Muscle layer of colon (tissue), 2 donors: Measurements from ENCODE around the gene KATNBL1.
A peak's percentile ranks its signal among the peaks of the same experiment; 100 is the strongest.
"Not testable (repeated sequence)": the region's sequence is repeated elsewhere in the genome, so short reads cannot be mapped to it uniquely, and the experiment has no call there.

ENCODE experiments used
- H3K27ac ChIP-seq: one replicate; pipeline ENCODE4 v1.7.0; 2013; ENCODE audit warnings: low read depth, mild to moderate bottlenecking, low read length, moderate library complexity
- H3K27me3 ChIP-seq, 2 donors: one replicate each; pipeline ENCODE4 v1.7.0; 2013; ENCODE audit warnings: low read length in 2 of 2, mild to moderate bottlenecking in 2 of 2; ENCODE audit not compliant: insufficient read depth in 2 of 2, control insufficient read depth in 1 of 2
- H3K36me3 ChIP-seq: one replicate; pipeline ENCODE4 v1.7.0; 2013; ENCODE audit warnings: mild to moderate bottlenecking, low read length; ENCODE audit not compliant: insufficient read depth
- H3K4me1 ChIP-seq: one replicate; pipeline ENCODE4 v1.7.0; 2013; ENCODE audit warnings: mild to moderate bottlenecking, low read length; ENCODE audit not compliant: insufficient read depth
- H3K4me3 ChIP-seq, 2 donors: one replicate each; pipeline ENCODE4 v1.7.0; 2013; ENCODE audit warnings: low read length in 2 of 2, low read depth in 1 of 2, mild to moderate bottlenecking in 1 of 2, moderate library complexity in 1 of 2
- H3K9ac ChIP-seq: one replicate; pipeline ENCODE4 v1.7.0; 2013; ENCODE audit warnings: low read length
- H3K9me3 ChIP-seq: one replicate; pipeline ENCODE4 v1.7.0; 2013; ENCODE audit warnings: mild to moderate bottlenecking, low read length
- donor health status: abdominal sarcoma.
- donor health status: Adenocarcinoma of cecum.

KATNBL1 gene

GRCh38 chr15:34239151-34239808 is 29.4 kb upstream of the KATNBL1 start:
- Histone ChIP-seq H3K9me3 (no peaks in the 10 kb centered on the region), H3K4me1 (no peaks in the 10 kb centered on the region), H3K27me3 (no peaks in the 10 kb centered on the region), H3K27ac (no peak overlapping the region), H3K36me3 (peaks cover 66% of the 10 kb centered on the region), H3K9ac (no peak overlapping the region), H3K4me3 (no peak overlapping the region)

DNA sequence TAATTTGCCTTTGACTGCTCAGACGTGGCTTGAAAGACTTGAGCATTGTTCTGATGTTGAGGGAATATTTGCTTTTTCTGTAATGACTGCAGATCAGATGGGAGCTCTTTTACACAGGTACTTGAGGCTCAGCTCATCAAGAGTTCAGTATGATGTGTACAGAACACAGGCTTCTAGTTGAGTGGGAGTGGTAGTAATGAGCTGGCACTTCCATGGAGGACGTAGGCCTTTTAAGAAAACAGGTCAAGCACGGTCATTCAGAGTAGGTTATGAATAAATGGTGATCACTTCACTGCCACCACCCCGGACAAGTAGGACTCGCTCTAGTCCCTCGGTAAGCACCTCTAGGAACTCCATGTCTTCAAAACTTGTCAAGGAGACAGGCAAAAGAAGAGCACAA is 23.7 kb upstream of the KATNBL1 start:
- Histone ChIP-seq H3K27ac (no peak overlapping the region), H3K9me3 (no peaks in the 10 kb centered on the region), H3K4me3 (no peak overlapping the region), H3K36me3 (peaks cover 64% of the 10 kb centered on the region), H3K4me1 (no peaks in the 10 kb centered on the region), H3K27me3 (no peaks in the 10 kb centered on the region), H3K9ac (no peak overlapping the region)

GRCh38 chr15:34223904-34224596 is 14.2 kb upstream of the KATNBL1 start:
- H3K27ac ChIP-seq: peak overlapping the region; percentile 95
- H3K9ac ChIP-seq: peak overlapping the region; percentile 92
- no peaks in the 10 kb centered on the region for H3K27me3 ChIP-seq
- H3K4me1 ChIP-seq: peaks cover 7% of the 10 kb centered on the region
- peaks cover 4% of the 10 kb centered on the region for H3K36me3 ChIP-seq
- H3K4me3 ChIP-seq: peak overlapping the region; percentile 93 to 96
- H3K9me3 ChIP-seq: no peaks in the 10 kb centered on the region

DNA sequence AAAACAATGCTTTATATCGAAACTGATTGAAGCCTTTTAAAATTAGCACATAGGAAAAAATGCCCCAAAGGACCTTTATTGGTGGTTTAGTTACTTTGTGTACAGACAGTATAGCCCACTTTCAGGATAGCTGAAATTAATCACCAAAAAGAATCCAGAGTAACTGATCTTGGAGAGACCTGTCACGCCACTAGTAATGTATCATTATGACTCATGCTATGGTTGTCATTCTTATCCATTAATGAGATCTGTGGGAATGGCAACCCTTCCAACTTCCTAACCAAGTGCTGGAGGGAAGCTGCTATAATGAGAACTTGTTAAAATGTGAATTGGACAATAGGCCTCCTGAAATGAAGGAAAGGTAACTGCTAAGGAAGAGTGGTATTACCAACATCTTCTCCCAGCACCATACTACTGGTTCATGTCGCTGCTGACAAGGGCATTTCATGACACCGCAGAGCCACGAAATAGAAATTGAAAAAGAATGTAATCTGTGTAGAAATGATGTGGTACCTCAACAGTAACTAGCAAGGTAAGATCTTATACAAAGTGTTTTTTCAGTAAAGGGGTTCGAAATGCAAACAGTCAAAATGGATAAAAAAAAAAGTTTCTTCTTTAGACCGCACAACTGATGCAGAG is 7.8 kb upstream of the KATNBL1 start:
- H3K9ac ChIP-seq: no peak overlapping the region
- no peak overlapping the region for H3K4me3 ChIP-seq
- no peaks in the 10 kb centered on the region for H3K9me3 ChIP-seq
- no peaks in the 10 kb centered on the region for H3K36me3 ChIP-seq
- H3K27ac ChIP-seq: no peak overlapping the region
- H3K4me1 ChIP-seq: no peaks in the 10 kb centered on the region
- no peaks in the 10 kb centered on the region for H3K27me3 ChIP-seq

GRCh38 chr15:34216527-34217270 is 6.8 kb upstream of the KATNBL1 start:
- H3K27ac ChIP-seq: no peak overlapping the region
- no peaks in the 10 kb centered on the region for H3K9me3 ChIP-seq
- no peak overlapping the region for H3K9ac ChIP-seq
- no peaks in the 10 kb centered on the region for H3K4me1 ChIP-seq
- no peaks in the 10 kb centered on the region for H3K27me3 ChIP-seq
- no peak overlapping the region for H3K4me3 ChIP-seq
- no peaks in the 10 kb centered on the region for H3K36me3 ChIP-seq

- Histone ChIP-seq H3K27me3 (no peaks in the 10 kb centered on the region), H3K27ac (no peak overlapping the region), H3K9me3 (no peaks in the 10 kb centered on the region), H3K9ac (no peak overlapping the region), H3K36me3 (no peaks in the 10 kb centered on the region), H3K4me3 (no peak overlapping the region), H3K4me1 (peaks cover 4% of the 10 kb centered on the region)
Measured at GRCh38 chr15:34214135-34214534, 4.2 kb upstream of the KATNBL1 start.

DNA sequence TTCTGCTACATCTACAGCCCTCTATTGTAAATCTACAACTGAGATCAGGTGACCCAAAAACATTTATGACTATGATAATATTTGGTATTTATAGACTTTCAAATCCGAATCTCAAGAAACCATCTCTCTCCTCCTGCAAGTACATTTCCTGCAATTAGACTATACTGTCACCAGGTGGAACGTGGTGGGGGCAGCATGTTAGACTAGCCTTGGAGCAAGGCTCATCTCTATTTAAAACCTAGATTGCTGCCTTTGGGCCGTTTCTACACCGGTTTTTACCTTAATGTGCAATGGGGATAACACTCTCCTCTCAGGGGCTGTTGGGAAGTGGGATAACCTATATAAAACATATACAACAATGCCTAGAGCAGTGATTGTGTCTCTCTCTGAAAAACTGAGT is 3.8 kb upstream of the KATNBL1 start:
- Histone ChIP-seq H3K27ac (no peak overlapping the region), H3K4me1 (peaks cover 7% of the 10 kb centered on the region), H3K9me3 (no peaks in the 10 kb centered on the region), H3K36me3 (no peaks in the 10 kb centered on the region), H3K27me3 (no peaks in the 10 kb centered on the region), H3K4me3 (no peak overlapping the region), H3K9ac (no peak overlapping the region)

- Histone ChIP-seq H3K9ac (no peak overlapping the region), H3K4me3 (no peak overlapping the region), H3K4me1 (peaks cover 10% of the 10 kb centered on the region)
Measured at GRCh38 chr15:34206011-34206410, 3.9 kb downstream of the KATNBL1 start.

GRCh38 chr15:34203936-34204335 is 6.0 kb downstream of the KATNBL1 start:
- Histone ChIP-seq H3K9me3 (no peaks in the 10 kb centered on the region), H3K27ac (no peak overlapping the region), H3K4me3 (no peak overlapping the region), H3K27me3 (no peaks in the 10 kb centered on the region), H3K9ac (no peak overlapping the region), H3K4me1 (peaks cover 6% of the 10 kb centered on the region), H3K36me3 (no peaks in the 10 kb centered on the region)

More at GRCh38 chr15:34206011-34206410, 3.9 kb downstream of the KATNBL1 start:
- no peaks in the 10 kb centered on the region for H3K9me3 ChIP-seq
- H3K27me3 ChIP-seq: no peaks in the 10 kb centered on the region
- no peaks in the 10 kb centered on the region for H3K36me3 ChIP-seq
- no peak overlapping the region for H3K27ac ChIP-seq

DNA sequence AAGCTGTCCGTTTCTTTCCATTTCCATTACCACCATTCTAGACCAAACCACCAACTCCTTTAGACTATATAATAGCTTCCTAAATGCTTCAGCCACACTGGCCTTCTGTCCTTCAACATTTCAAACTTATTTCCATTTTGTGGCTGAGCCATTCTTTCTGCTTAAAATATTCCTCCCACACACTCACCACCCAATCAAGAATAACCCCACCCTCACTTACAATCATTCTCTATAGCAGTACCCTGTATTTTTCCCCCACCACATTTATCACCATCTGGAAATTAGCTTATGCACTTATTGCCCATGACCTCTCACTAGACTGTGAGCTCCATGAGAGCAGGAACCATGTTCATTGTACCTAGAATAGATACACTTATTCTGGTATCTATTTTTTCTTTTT is 6.6 kb downstream of the KATNBL1 start:
- H3K9me3 ChIP-seq: no peaks in the 10 kb centered on the region
- no peak overlapping the region for H3K27ac ChIP-seq
- no peak overlapping the region for H3K9ac ChIP-seq
- H3K27me3 ChIP-seq: no peaks in the 10 kb centered on the region
- H3K4me3 ChIP-seq: no peak overlapping the region
- H3K4me1 ChIP-seq: no peaks in the 10 kb centered on the region
- no peaks in the 10 kb centered on the region for H3K36me3 ChIP-seq

GRCh38 chr15:34193272-34193671 is 16.6 kb downstream of the KATNBL1 start:
- H3K9me3 ChIP-seq, H3K4me1 ChIP-seq, H3K4me3 ChIP-seq, H3K36me3 ChIP-seq, H3K27me3 ChIP-seq, H3K9ac ChIP-seq, H3K27ac ChIP-seq: not testable (repeated sequence)
